Measurements from ENCODE around the gene DCHS2. TPM values are rescaled to one million over a fixed set of nuclear protein-coding genes. Genes with fewer than 3 reads are reported as not detected.

DCHS2 gene
- total and polyA plus RNA-seq, 2 experiments from 2014 or later = 0.21 to 7.6 TPM

- DNase-seq (ENCODE audit: low spot score) = peak; percentile 73
- Histone ChIP-seq H3K36me3 (ENCODE audit: insufficient read depth) (no peaks in the 10 kb centered on the region), H3K27me3 (ENCODE audit: insufficient read depth) (no peaks in the 10 kb centered on the region), H3K27ac (ENCODE audit: low read depth) (no peak overlapping the region), H3K4me1 (ENCODE audit: insufficient read depth) (no peaks in the 10 kb centered on the region), H2AFZ (no peak overlapping the region), H3K9me2 (ENCODE audit: insufficient read depth) (no peaks in the 10 kb centered on the region), H4K20me1 (replicated peaks; ENCODE audit: insufficient read depth) (no peaks in the 10 kb centered on the region), H3K79me2 (replicated peaks; ENCODE audit: insufficient read depth) (no peaks in the 10 kb centered on the region), H3K4me2 (no peak overlapping the region), H3K4me3 (no peak overlapping the region), H3F3A (replicated peaks; ENCODE audit: low read depth) (no peaks in the 10 kb centered on the region)
- Mint-ChIP-seq H3K4me1 (no peaks in the 10 kb centered on the region), H3K4me3 (no peak overlapping the region), H3K27me3 (ENCODE audit: insufficient read depth, low read depth, poor library complexity) (no peaks in the 10 kb centered on the region), H3K9me3 (no peaks in the 10 kb centered on the region), H3K36me3 (ENCODE audit: low read depth) (no peaks in the 10 kb centered on the region), H3K27ac (no peak overlapping the region)
- peak; percentile 59 for ATAC-seq
- no peak for TF ChIP-seq ZNF114 (CRISPR knock-in tag; IDR thresholded peaks at IDR 0.05)
- no peak for TF ChIP-seq CREB1 (CRISPR knock-in tag; IDR thresholded peaks at IDR 0.05; ENCODE audit: low read depth)
- TF ChIP-seq, protein P1, sequence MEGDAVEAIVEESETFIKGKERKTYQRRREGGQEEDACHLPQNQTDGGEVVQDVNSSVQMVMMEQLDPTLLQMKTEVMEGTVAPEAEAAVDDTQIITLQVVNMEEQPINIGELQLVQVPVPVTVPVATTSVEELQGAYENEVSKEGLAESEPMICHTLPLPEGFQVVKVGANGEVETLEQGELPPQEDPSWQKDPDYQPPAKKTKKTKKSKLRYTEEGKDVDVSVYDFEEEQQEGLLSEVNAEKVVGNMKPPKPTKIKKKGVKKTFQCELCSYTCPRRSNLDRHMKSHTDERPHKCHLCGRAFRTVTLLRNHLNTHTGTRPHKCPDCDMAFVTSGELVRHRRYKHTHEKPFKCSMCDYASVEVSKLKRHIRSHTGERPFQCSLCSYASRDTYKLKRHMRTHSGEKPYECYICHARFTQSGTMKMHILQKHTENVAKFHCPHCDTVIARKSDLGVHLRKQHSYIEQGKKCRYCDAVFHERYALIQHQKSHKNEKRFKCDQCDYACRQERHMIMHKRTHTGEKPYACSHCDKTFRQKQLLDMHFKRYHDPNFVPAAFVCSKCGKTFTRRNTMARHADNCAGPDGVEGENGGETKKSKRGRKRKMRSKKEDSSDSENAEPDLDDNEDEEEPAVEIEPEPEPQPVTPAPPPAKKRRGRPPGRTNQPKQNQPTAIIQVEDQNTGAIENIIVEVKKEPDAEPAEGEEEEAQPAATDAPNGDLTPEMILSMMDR (conservative IDR thresholded peaks at IDR 0.05; ENCODE audit: low read depth in 2 of 2) = no peak
- no peak for TF ChIP-seq ETS1 (IDR thresholded peaks at IDR 0.05)
- TF ChIP-seq, protein P2, sequence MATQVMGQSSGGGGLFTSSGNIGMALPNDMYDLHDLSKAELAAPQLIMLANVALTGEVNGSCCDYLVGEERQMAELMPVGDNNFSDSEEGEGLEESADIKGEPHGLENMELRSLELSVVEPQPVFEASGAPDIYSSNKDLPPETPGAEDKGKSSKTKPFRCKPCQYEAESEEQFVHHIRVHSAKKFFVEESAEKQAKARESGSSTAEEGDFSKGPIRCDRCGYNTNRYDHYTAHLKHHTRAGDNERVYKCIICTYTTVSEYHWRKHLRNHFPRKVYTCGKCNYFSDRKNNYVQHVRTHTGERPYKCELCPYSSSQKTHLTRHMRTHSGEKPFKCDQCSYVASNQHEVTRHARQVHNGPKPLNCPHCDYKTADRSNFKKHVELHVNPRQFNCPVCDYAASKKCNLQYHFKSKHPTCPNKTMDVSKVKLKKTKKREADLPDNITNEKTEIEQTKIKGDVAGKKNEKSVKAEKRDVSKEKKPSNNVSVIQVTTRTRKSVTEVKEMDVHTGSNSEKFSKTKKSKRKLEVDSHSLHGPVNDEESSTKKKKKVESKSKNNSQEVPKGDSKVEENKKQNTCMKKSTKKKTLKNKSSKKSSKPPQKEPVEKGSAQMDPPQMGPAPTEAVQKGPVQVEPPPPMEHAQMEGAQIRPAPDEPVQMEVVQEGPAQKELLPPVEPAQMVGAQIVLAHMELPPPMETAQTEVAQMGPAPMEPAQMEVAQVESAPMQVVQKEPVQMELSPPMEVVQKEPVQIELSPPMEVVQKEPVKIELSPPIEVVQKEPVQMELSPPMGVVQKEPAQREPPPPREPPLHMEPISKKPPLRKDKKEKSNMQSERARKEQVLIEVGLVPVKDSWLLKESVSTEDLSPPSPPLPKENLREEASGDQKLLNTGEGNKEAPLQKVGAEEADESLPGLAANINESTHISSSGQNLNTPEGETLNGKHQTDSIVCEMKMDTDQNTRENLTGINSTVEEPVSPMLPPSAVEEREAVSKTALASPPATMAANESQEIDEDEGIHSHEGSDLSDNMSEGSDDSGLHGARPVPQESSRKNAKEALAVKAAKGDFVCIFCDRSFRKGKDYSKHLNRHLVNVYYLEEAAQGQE (IDR thresholded peaks at IDR 0.05; ENCODE audit: unreplicated experiment) = no peak
- TF ChIP-seq ZNF331 (CRISPR knock-in tag; IDR thresholded peaks at IDR 0.05; ENCODE audit: low read depth) = no peak
- TF ChIP-seq POLR2AphosphoS5 (IDR thresholded peaks at IDR 0.05; ENCODE audit: low read depth) = no peak
- no peak for TF ChIP-seq ZNF462 (CRISPR knock-in tag; IDR thresholded peaks at IDR 0.05)
- TF ChIP-seq EZH2phosphoT487 (IDR thresholded peaks at IDR 0.05; ENCODE audit: unreplicated experiment) = no peak
- no peak for TF ChIP-seq EZH2 (IDR thresholded peaks at IDR 0.05; ENCODE audit: low read depth, unreplicated experiment)
- TF ChIP-seq STAT1 (IDR thresholded peaks at IDR 0.05; ENCODE audit: unreplicated experiment) = no peak
- TF ChIP-seq JUNB (IDR thresholded peaks at IDR 0.05; ENCODE audit: unreplicated experiment) = no peak
- no peak for TF ChIP-seq NANOG (IDR thresholded peaks at IDR 0.05; ENCODE audit: borderline replicate concordance)
These were observed 25.3 kb downstream of the DCHS2 start for GRCh38 chr4:154466336-154466735.

Measured in GM23338 (cell line).